GM12878 (cell line): ENCODE measurements around the gene DQX1. TPM values are rescaled to one million over a fixed set of nuclear protein-coding genes. Genes with fewer than 3 reads are reported as not detected.

Source experiments
- BACH1 ChIP-seq: fragments of 450-650 bp; IDR thresholded peaks from 2 replicates; pipeline ENCODE4 v1.6.1; 2017; ENCODE audit warnings: mild to moderate bottlenecking, borderline replicate concordance
- BHLHE40 ChIP-seq, 2 experiments: fragments of 450-650 bp in 1 of 2; IDR thresholded peaks; 2 replicates each; pipeline ENCODE4 v1.6.1; 2011 to 2017; ENCODE audit warnings: low read depth in 2 of 2, borderline replicate concordance in 1 of 2, improper control_type of control experiment in 1 of 2, low read length in 1 of 2, mild to moderate bottlenecking in 1 of 2
- EGR1 ChIP-seq, 2 experiments: IDR thresholded peaks; 1 replicate in 1 of 2; 2 replicates in 1 of 2; pipeline ENCODE4 v1.6.1; 2011 to 2012; ENCODE audit warnings: low read depth in 2 of 2, low read length in 2 of 2, borderline replicate concordance in 1 of 2, mild to moderate bottlenecking in 1 of 2, moderate library complexity in 1 of 2
- KDM1A ChIP-seq: fragments of 200-600 bp; sonication (generic); IDR thresholded peaks from 2 replicates; pipeline ENCODE4 v1.6.1; 2016; ENCODE audit warnings: borderline replicate concordance
- NRF1 ChIP-seq: conservative IDR thresholded peaks from 2 replicates; pipeline ENCODE4 v1.6.1; 2011; ENCODE audit warnings: mild to moderate bottlenecking, low read depth, low read length, improper control_type of control experiment
- PKNOX1 ChIP-seq: fragments of 450-650 bp; IDR thresholded peaks from 2 replicates; pipeline ENCODE4 v1.6.1; 2016; ENCODE audit warnings: mild to moderate bottlenecking
- RCOR1 ChIP-seq: conservative IDR thresholded peaks from 2 replicates; pipeline ENCODE4 v1.6.1; 2012; ENCODE audit warnings: low read depth, low read length, improper control_type of control experiment
- RFX5 ChIP-seq: IDR thresholded peaks from 2 replicates; pipeline ENCODE4 v1.6.1; 2011; ENCODE audit warnings: low read depth, low read length, improper control_type of control experiment
- ZNF217 ChIP-seq: fragments of 450-650 bp; IDR thresholded peaks from 2 replicates; pipeline ENCODE4 v1.6.1; 2017; ENCODE audit warnings: antibody characterized with exemption, mild to moderate bottlenecking
- polyA plus RNA-seq, 11 experiments: library from polyadenylated mRNA; depleted of rRNA in 4 of 11; unstranded in 6 of 11; stranded (reverse) in 5 of 11; fragments of >200 nt; fragmentation: Nextera tagmentation in 4 of 11; fragmentation: Illumina TruSeq in 1 of 11; extraction: Ambion mirVana in 4 of 11; extraction: Trizol in 1 of 11; gene quantifications; 1 replicate in 1 of 11; 2 replicates in 10 of 11; pipeline versions ENCODE4 v1.2.1 to v1.2.3, GENCODE V29; 2011 to 2016; ENCODE audit warnings: inconsistent platforms in 2 of 11, missing spikeins in 2 of 11, low read depth in 1 of 11
- total RNA-seq, 4 experiments: library from RNA; depleted of rRNA in 3 of 4; stranded (reverse); fragments of >200 nt in 3 of 4; fragmentation: Illumina TruSeq in 1 of 4; extraction: Trizol in 1 of 4; gene quantifications; 2 replicates each; pipeline versions ENCODE4 v1.2.1 to v1.2.3, GENCODE V29; 2013 to 2021

DQX1 gene
- total and polyA plus RNA-seq, 10 of the 15 experiments (the other 5 are each of a cell fraction or from before 2014, with no cell fraction given), result 0.34 to 2.1 (median 0.86) TPM

- TF ChIP-seq EGR1 (IDR thresholded peaks at IDR 0.05; ENCODE audit: borderline replicate concordance in 1 of 2, low read depth in 2 of 2, low read length in 2 of 2), result peak in 1 of 2 experiments; percentile 93; a peak in 2 of 3 replicates
- TF ChIP-seq KDM1A, result no peak
- TF ChIP-seq BHLHE40 (IDR thresholded peaks at IDR 0.05; ENCODE audit: borderline replicate concordance in 1 of 2, low read depth in 2 of 2, low read length in 1 of 2), result peak in 1 of 2 experiments; percentile 14; a peak in 1 of 4 replicates
- no peak for TF ChIP-seq RFX5
- TF ChIP-seq PKNOX1, result no peak
- TF ChIP-seq BACH1, result 0 out of 2 replicates have a peak, but pooled peaks have one; percentile 43
- no peak for TF ChIP-seq RCOR1
- TF ChIP-seq NRF1, result no peak
- TF ChIP-seq ZNF217, result no peak
These were observed 23.1 kb upstream of the DQX1 start (continued) for GRCh38 chr2:74548900-74549826.
